Mucosa of descending colon (tissue), 3 donors: ENCODE measurements around the gene CP. TPM values are rescaled to one million over a fixed set of nuclear protein-coding genes. Genes with fewer than 3 reads are reported as not detected.
A peak's percentile ranks its signal among the peaks of the same experiment; 100 is the strongest.

Experiments
- ATAC-seq: fragments of 200-7000 bp; cut with Tn5 transposase; one replicate; pipeline ENCODE4 v1.9.1; 2020; ENCODE audit warnings: mild to moderate bottlenecking, moderate library complexity
- DNase-seq, 3 donors: peaks; one replicate each; pipeline ENCODE4 v3.0.0-alpha.2; 2020
- H3K36me3 ChIP-seq: fragments of 200-600 bp; one replicate; pipeline ENCODE4 v1.8.0; 2021; ENCODE audit warnings: low read depth, mild to moderate bottlenecking
- H3K4me1 ChIP-seq: fragments of 200-600 bp; one replicate; pipeline ENCODE4 v1.8.0; 2021; ENCODE audit warnings: low read depth, mild to moderate bottlenecking
- H3K4me3 ChIP-seq: fragments of 200-600 bp; one replicate; pipeline ENCODE4 v1.8.0; 2021; ENCODE audit warnings: mild to moderate bottlenecking
- H3K9me3 ChIP-seq: fragments of 200-600 bp; one replicate; pipeline ENCODE4 v1.8.0; 2021; ENCODE audit warnings: mild to moderate bottlenecking
- intact Hi-C, 2 donors: fragments of 100-400 bp; cut with DNase I in 1 of 2; cut with micrococcal nuclease in 1 of 2; formaldehyde crosslinking; loops; one replicate each; pipeline versions ENCODE4 v1.11.0 to v1.11.1; 2022; cut with DNase I, micrococcal nuclease
- long read RNA-seq, 2 donors: library from polyadenylated mRNA; unstranded; transcript quantifications; one replicate each; pipeline ENCODE4 v2.0.0, GENCODE V29; 2019 to 2021
- total RNA-seq, 3 donors: library from RNA; stranded (reverse); fragmentation: NEBNext Ultra II Directional in 2 of 3; extraction: Animal tissue kit (Norgen Biotek cat#: 25700) in 2 of 3; gene quantifications; one replicate each; pipeline versions ENCODE4 v1.2.1 to v1.2.4, GENCODE V29; 2021 to 2023
- TF ChIP-seq, protein P1 (sequence below): fragments of 200-600 bp; IDR thresholded peaks from one replicate; pipeline ENCODE4 v1.8.0; 2022; ENCODE audit warnings: antibody characterized with exemption, mild to moderate bottlenecking
- donor health status: DM: no; HTN: no; CAD: no; lungs with moderate emphysema.
- donor health status: DM: no; HTN: no; CAD: no.
- donor health status: DM: no; HTN: yes; CAD: no.

Gene CP
- 10 to 100 TPM in 2 of 3 donors, 1 to 10 TPM in 1; 5.7 to 13.4 (median 11.6) TPM for total RNA-seq
- long read RNA-seq, donor 1 = 0 reads
- long read RNA-seq, donor 2, partial matches to known transcripts = 0 of 1 reads
- long read RNA-seq, donor 2, other reads (novel, unspliced or antisense) = 1 of 1 reads

DNA sequence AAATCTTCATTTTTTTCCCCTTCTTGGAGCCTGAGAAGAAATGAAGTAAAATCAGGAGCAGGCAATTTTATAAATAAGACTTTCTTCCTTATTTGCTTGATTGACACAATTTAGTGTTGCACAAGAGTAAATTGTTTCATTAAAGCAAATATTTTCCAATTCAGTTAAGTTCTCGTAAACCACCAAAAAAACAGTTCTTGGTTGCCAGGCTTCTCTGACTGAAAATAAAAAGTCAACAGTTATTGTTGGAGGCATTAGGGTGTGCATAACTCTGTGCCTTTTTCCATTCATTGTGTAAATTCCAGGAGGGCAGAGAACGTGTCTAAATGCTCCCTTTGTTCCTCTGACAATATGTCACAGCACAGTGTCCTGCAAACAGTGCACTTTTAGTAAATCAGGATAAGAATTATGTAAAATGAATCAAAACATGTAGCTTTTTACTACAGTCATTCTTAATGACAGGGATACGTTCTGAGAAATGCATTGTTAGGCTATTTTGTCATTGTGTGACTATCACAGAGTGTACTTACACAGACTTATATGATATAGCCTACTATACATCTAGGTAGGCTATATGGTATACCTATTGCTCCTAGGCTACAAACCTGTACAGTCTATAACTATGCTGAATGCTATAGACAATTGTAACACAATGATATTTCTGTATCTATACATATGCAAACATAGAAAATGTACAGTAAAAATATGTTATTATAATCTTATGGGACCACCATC is at the start of gene CP:
TSS of gene CP (minus strand) at position 47 of the 735 bp plus-strand sequence. CDS start at position 10, 37 bp downstream.
- TF ChIP-seq, protein P1, sequence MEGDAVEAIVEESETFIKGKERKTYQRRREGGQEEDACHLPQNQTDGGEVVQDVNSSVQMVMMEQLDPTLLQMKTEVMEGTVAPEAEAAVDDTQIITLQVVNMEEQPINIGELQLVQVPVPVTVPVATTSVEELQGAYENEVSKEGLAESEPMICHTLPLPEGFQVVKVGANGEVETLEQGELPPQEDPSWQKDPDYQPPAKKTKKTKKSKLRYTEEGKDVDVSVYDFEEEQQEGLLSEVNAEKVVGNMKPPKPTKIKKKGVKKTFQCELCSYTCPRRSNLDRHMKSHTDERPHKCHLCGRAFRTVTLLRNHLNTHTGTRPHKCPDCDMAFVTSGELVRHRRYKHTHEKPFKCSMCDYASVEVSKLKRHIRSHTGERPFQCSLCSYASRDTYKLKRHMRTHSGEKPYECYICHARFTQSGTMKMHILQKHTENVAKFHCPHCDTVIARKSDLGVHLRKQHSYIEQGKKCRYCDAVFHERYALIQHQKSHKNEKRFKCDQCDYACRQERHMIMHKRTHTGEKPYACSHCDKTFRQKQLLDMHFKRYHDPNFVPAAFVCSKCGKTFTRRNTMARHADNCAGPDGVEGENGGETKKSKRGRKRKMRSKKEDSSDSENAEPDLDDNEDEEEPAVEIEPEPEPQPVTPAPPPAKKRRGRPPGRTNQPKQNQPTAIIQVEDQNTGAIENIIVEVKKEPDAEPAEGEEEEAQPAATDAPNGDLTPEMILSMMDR = no peak
- Histone ChIP-seq H3K36me3 (no peaks in the 10 kb centered on the region), H3K4me3 (no peak within 1 kb of the TSS), H3K9me3 (no peaks in the 10 kb centered on the region), H3K4me1 (peaks cover 6% of the 10 kb centered on the region)
- intact Hi-C loops = no loop called here
- peak; percentile 7 for ATAC-seq
- DNase-seq = no peak

DNA sequence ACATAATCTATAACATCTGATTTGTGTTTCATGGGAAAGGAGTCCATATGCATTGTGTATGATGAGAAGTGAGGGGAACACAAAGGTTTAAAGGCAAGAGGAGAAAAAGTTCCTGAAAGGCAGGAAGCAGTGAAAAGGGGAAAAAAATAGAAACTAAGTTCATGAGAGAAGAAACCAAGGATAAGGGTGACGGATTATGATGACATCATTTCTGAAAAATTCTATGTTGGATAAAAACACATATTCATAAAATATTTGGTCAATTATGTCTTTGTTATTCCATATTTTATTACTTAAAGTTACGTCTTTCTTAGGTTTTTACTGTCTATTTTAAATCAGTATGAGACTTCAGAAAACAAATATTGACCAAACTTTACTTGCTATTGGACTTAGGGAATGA is 48.6 kb upstream of the CP start:
- Histone ChIP-seq H3K4me1 (no peaks in the 10 kb centered on the region), H3K4me3 (no peak overlapping the region), H3K9me3 (no peaks in the 10 kb centered on the region), H3K36me3 (no peaks in the 10 kb centered on the region)
- DNase-seq = no peak
- intact Hi-C loops = loop anchor here (5.0 to 10.0 kb wide), 3 partner anchors 148 to 535 kb away; no protein-coding TSS in a partner anchor
- TF ChIP-seq, protein P1 = no peak
- ATAC-seq = no peak

DNA sequence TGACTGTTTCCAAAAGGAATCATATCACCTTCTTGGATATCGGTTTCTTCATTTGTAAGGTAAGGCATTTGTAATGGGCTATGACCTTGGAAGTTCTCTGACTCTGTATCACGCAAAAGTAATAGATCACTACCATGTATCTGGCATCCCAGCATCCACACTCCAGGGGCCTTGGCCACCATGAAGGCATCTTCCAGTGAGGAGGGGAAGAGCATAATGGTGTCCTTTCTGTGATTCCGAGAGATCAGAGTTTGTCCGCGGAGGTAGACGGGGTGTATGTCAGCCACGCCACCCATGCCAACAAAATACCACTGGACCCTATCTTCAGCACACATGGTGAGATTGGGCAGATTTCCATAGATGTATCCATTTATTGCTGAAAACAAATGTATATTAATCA is 48.1 kb upstream of the CP start:
- no peak for DNase-seq
- Histone ChIP-seq H3K36me3 (no peaks in the 10 kb centered on the region), H3K4me3 (no peak overlapping the region), H3K4me1 (no peaks in the 10 kb centered on the region), H3K9me3 (no peaks in the 10 kb centered on the region)
- no peak for ATAC-seq
- TF ChIP-seq, protein P1 = no peak
- intact Hi-C loops = loop anchor here (5.0 to 10.0 kb wide), 4 partner anchors 147 to 535 kb away; no protein-coding TSS in a partner anchor

DNA sequence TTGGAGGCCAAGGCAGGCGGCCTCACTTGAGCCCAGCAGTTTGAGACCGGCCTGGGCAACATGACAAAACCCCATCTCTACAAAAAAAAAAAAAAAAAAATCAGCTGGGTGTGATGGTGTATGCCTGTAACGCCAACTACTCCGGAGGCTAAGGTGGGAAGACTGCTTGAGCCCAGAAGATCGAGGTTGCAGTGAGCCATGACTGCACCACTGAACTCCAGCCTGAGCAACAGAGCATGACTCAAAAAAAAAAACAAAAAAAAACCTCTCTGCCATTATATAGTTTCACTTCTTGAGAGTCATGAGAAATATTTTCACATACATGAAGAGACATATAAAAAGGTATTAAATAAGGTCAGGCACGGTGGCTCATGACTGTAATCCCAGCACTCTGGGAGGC is 45.9 kb upstream of the CP start:
- Histone ChIP-seq H3K4me1 (no peaks in the 10 kb centered on the region), H3K36me3 (no peaks in the 10 kb centered on the region), H3K4me3 (no peak overlapping the region), H3K9me3 (no peaks in the 10 kb centered on the region)
- intact Hi-C loops = loop anchor here in 1 of 2 donors (5.0 kb wide), 1 partner anchor 315 kb away; no protein-coding TSS in a partner anchor
- ATAC-seq = no peak
- TF ChIP-seq, protein P1 = no peak
- DNase-seq = no peak

DNA sequence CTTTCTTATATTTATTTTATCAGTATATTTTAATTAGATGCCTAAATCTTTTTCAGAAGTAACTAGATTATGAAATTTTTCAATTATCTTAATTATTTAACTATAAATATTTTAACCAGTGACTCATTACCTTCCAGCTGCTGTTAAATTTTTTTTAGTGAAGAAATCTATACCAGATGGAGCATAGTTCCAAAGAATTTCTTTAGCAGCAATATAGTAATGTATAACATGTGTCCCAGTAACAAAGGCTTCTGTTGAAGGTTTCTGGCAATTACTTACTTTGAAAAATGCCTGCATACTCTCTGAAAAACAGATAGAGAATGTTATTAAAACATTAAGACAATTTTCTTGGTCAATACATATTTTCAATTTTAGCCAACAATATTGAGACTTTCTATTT is 45.1 kb upstream of the CP start:
- no peaks in the 10 kb centered on the region for H3K4me1 ChIP-seq
- TF ChIP-seq, protein P1 = no peak
- no peaks in the 10 kb centered on the region for H3K9me3 ChIP-seq
- ATAC-seq = no peak
- no peak for DNase-seq
- H3K4me3 ChIP-seq = no peak overlapping the region
- H3K36me3 ChIP-seq = no peaks in the 10 kb centered on the region
- intact Hi-C loops = loop anchor here in 1 of 2 donors (5.0 kb wide), 1 partner anchor 314 kb away; no protein-coding TSS in a partner anchor
